ENCODE measurements around the gene BBX. TPM values are rescaled to one million over a fixed set of nuclear protein-coding genes. Genes with fewer than 3 reads are reported as not detected.

BBX gene
- polyA plus RNA-seq, 3 donors: 15.7 to 25.1 (median 16.6) TPM

- intact Hi-C loops (cut with micrococcal nuclease): no loop called here
- 0% methylated on average over 2 of the region's 18 CpGs for WGBS (ENCODE audit: insufficient coverage)
These were observed 1.6 kb downstream of the BBX start for GRCh38 chr3:107524326-107524840.

DNA sequence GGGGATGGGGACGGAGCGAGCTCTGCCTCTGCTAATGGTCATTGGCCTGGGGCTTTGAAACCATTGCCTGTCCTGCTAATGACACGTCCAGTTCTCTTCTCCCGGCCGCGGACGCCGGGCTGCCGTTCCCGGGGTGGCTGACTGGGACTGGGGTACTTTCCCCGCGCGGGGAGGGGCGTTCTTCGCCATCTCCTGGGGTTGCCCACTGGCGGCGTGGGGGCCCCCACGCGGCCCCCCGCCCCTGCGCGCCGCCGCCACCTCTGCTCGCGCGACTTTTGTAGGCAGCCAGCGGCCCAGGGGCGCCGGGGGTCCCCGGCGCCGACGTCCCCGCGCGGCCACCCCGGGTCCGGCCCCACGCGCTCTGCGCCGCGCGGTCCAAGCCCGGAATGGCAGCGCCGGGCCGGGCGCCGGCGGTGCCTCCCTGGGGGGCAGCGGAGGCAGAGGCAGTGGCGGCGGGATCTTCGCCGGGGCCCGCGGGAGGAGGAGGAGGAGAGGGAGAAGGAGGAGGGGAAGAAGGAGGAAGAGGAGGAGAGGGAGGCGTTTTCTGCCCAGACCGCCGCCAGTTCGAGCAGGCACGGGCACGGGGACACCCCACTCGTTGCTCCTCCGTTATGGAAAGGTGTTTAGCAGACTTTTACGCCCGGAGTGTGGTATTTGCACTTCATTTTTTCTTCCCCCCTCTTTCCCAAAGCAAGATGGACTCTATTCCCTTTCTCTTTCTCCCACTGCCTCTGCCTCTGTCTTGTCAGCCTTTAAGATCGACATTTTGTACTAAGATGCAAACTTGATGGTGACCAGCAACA lies 2.3 kb downstream of the BBX start:
- Histone ChIP-seq H3K9me3 (replicated peaks in 1 of 2; ENCODE audit: control insufficient read depth in 1 of 2, insufficient read depth in 1 of 2, low read length in 2 of 2) (no peaks in the 10 kb centered on the region), H3K4me2 (replicated peaks; ENCODE audit: extremely low read depth, low read length, poor library complexity, severe bottlenecking) (peak overlapping the region; percentile 98), H3K27me3 (ENCODE audit: control insufficient read depth in 2 of 2, insufficient read depth in 2 of 2, low read length in 2 of 2) (peaks cover 0 to 3% of the 10 kb centered on the region in 2 donors), H3K4me3 (replicated peaks in 1 of 3; ENCODE audit: low read depth in 2 of 3, low read length in 3 of 3) (peak overlapping the region; percentile 93 to 98 (median 95)), H2AFZ (ENCODE audit: insufficient read depth, low read depth, low read length, poor library complexity, severe bottlenecking) (peak overlapping the region; percentile 94), H3K36me3 (replicated peaks in 1 of 2; ENCODE audit: control insufficient read depth in 1 of 2, insufficient read depth in 2 of 2, low read length in 2 of 2) (peaks cover 0 to 6% of the 10 kb centered on the region in 2 donors), H3K4me1 (ENCODE audit: control insufficient read depth in 1 of 2, insufficient read depth in 2 of 2, low read length in 2 of 2) (peaks cover 15 to 16% of the 10 kb centered on the region in 2 donors), H3K27ac (ENCODE audit: low read depth in 1 of 2, low read length in 2 of 2) (peak overlapping the region in 1 of 2 donors; percentile 85), H4K20me1 (ENCODE audit: insufficient read depth, low read length) (no peaks in the 10 kb centered on the region), H3K79me2 (ENCODE audit: insufficient read depth, low read length) (peaks cover 31% of the 10 kb centered on the region), H3K9ac (ENCODE audit: insufficient read depth, low read length, poor library complexity, severe bottlenecking) (peak overlapping the region; percentile 85)
- peaks cover 3 to 19% of the 10 kb centered on the region in 2 donors for H3K36me3 Mint-ChIP-seq
- peak overlapping the region; percentile 83 to 91 (median 87) for H3K27ac Mint-ChIP-seq
- no peaks in the 10 kb centered on the region for H3K9me3 Mint-ChIP-seq
- TF ChIP-seq, protein P1, sequence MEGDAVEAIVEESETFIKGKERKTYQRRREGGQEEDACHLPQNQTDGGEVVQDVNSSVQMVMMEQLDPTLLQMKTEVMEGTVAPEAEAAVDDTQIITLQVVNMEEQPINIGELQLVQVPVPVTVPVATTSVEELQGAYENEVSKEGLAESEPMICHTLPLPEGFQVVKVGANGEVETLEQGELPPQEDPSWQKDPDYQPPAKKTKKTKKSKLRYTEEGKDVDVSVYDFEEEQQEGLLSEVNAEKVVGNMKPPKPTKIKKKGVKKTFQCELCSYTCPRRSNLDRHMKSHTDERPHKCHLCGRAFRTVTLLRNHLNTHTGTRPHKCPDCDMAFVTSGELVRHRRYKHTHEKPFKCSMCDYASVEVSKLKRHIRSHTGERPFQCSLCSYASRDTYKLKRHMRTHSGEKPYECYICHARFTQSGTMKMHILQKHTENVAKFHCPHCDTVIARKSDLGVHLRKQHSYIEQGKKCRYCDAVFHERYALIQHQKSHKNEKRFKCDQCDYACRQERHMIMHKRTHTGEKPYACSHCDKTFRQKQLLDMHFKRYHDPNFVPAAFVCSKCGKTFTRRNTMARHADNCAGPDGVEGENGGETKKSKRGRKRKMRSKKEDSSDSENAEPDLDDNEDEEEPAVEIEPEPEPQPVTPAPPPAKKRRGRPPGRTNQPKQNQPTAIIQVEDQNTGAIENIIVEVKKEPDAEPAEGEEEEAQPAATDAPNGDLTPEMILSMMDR (IDR thresholded peaks at IDR 0.05): no peak
- peaks cover 0 to 6% (median 4%) of the 10 kb centered on the region in 3 donors for H3K27me3 Mint-ChIP-seq (ENCODE audit: low read depth in 3 of 3)
- under 1% methylated on average over 64 of the region's 70 CpGs for WGBS (ENCODE audit: insufficient coverage)
- H3K4me1 Mint-ChIP-seq: peaks cover 28% of the 10 kb centered on the region
- H3K4me3 Mint-ChIP-seq: peak overlapping the region; percentile 98 to 99
- intact Hi-C loops (cut with micrococcal nuclease): loop anchor here in 1 of 2 donors (5.0 kb wide), 1 partner anchor 93 kb away; no protein-coding TSS in a partner anchor
- peak; percentile 42 to 59 (median 44) for DNase-seq

More at GRCh38 chr3:107524326-107524840, 1.6 kb downstream of the BBX start:
- Mint-ChIP-seq H3K9me3 (no peaks in the 10 kb centered on the region), H3K36me3 (peaks cover 3 to 14% of the 10 kb centered on the region in 2 donors), H3K4me3 (peak overlapping the region; percentile 97 to 98), H3K4me1 (peaks cover 28% of the 10 kb centered on the region), H3K27ac (peak overlapping the region; percentile 83 to 91 (median 87)), H3K27me3 (ENCODE audit: low read depth in 3 of 3) (peaks cover 0 to 6% (median 4%) of the 10 kb centered on the region in 3 donors)
- Histone ChIP-seq H3K4me2 (replicated peaks; ENCODE audit: extremely low read depth, low read length, poor library complexity, severe bottlenecking) (peak overlapping the region; percentile 98), H3K9me3 (replicated peaks in 1 of 2; ENCODE audit: control insufficient read depth in 1 of 2, insufficient read depth in 1 of 2, low read length in 2 of 2) (no peaks in the 10 kb centered on the region), H3K4me1 (ENCODE audit: control insufficient read depth in 1 of 2, insufficient read depth in 2 of 2, low read length in 2 of 2) (peaks cover 15 to 16% of the 10 kb centered on the region in 2 donors), H3K27ac (ENCODE audit: low read depth in 1 of 2, low read length in 2 of 2) (peak overlapping the region; percentile 85 to 86), H3K79me2 (ENCODE audit: insufficient read depth, low read length) (peaks cover 30% of the 10 kb centered on the region), H3K4me3 (replicated peaks in 1 of 3; ENCODE audit: low read depth in 2 of 3, low read length in 3 of 3) (peak overlapping the region; percentile 93 to 98 (median 95)), H2AFZ (ENCODE audit: insufficient read depth, low read depth, low read length, poor library complexity, severe bottlenecking) (peak overlapping the region; percentile 94), H3K36me3 (replicated peaks in 1 of 2; ENCODE audit: control insufficient read depth in 1 of 2, insufficient read depth in 2 of 2, low read length in 2 of 2) (peaks cover 0 to 2% of the 10 kb centered on the region in 2 donors), H3K9ac (ENCODE audit: insufficient read depth, low read length, poor library complexity, severe bottlenecking) (peak overlapping the region; percentile 85), H3K27me3 (ENCODE audit: control insufficient read depth in 2 of 2, insufficient read depth in 2 of 2, low read length in 2 of 2) (peaks cover 0 to 3% of the 10 kb centered on the region in 2 donors), H4K20me1 (ENCODE audit: insufficient read depth, low read length) (no peaks in the 10 kb centered on the region)
- TF ChIP-seq, protein P1 (IDR thresholded peaks at IDR 0.05): no peak
- DNase-seq: peak; percentile 38 to 48 (median 40)

All from CD14-positive monocyte (primary cell).